RCC 7860 (cell line): Measurements from ENCODE around the gene G0S2.

Experiments
- DNase-seq: peaks from one replicate; pipeline ENCODE4 v3.0.0-alpha.2; 2015; ENCODE audit warnings: low spot score
- FAIRE-seq: peaks from 2 replicates; lab custom pipeline; 2012; peaks lifted over from hg19 to GRCh38; lab: Jason Lieb, UNC

The G0S2 gene

DNA sequence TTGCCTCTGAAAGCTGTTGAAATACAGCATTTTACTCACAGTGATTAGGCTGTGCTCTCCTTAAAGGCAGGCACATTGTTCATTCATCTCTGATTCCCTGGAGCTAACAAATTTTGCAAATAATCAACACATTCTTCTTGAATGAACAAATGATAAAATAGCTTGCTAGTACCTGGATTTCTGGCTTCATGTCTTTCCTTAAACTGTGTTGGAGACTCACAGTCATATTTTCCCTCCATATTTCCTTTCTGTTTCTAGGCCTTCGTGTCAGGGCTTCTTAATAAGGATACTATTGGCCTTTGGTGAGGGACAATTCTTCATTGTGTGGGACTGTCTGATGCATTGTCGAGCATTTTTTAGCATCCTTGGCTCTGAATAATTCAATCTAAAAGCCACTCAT is 39.1 kb downstream of the G0S2 start:
- DNase-seq (no peak), FAIRE-seq (no peak)

DNA sequence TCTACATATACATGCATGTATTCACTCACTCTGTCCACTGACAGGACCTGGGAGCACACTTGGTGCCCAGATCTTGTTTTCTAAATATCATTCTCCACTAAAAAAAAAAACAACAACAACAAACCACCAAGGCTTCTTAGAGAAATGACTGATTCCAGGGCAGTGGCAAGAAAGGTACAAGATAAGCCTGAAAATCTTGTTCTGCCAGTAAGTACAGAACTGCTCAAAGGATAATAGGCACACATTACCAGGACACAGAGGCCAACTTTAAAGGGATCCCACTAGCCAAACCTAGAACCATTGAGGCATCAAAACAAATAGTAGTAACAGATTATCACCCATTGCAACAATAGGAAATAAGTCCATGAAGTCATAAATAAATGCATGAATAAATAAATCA is 40.1 kb downstream of the G0S2 start:
- no peak for FAIRE-seq
- DNase-seq: no peak

DNA sequence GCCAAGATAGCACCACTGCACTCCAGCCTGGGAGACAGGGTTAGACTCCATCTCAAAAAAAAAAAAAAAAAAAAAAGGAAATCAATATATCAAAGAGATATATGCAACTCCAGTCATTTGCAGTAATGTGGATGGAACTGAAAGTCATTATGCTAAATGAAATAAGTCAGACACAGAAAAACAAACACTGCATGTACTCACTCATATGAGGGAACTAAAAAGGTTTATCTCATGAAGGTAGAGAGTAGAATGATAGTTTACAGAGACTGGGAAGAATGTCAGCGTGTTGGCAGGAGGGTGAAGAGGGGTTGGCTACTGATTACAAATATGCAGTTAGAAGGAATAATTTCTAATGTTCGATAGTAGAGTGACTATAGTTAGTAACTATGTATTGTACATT is 42.6 kb downstream of the G0S2 start:
- FAIRE-seq: no peak
- no peak for DNase-seq

DNA sequence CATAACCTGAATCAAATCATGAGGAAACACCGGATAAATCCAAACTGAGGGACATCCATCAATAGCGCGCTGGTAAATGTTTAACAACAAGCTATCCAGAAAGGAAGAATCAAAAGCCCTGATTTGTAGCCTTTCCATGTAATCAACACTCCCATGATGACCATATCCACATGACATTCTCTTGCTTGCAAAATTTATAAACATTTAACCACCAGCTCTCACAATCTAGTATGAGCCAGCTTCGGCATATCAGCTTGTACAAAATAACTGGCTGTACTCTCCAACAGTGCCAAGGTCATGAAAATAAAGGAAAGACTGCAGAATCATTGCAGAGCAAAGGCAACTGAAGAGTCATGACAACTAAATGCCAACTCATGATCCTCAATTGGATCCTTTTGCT is 45.1 kb downstream of the G0S2 start:
- no peak for FAIRE-seq

DNA sequence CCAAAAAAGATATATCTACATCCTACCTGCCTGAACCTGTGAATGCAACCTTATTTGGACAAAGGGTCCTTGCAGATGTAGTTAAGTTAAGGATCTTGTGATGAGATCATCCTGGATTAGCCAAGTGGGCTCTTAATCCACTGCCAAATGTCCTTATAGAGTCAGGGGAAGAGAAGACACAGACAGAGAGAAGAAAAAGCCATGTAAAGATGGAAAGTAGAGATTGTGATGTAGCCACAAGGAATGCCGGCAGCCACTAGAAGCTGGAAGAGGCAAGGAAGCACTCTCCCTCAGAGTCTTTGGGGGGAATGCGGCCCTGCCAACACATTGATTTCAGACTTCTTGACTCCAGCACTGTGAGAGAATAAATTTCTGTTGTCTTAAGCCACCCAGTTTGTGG is 45.6 kb downstream of the G0S2 start:
- no peak for DNase-seq
- FAIRE-seq: no peak

More for the DNA sequence above, 45.1 kb downstream of the G0S2 start:
- no peak for DNase-seq

DNA sequence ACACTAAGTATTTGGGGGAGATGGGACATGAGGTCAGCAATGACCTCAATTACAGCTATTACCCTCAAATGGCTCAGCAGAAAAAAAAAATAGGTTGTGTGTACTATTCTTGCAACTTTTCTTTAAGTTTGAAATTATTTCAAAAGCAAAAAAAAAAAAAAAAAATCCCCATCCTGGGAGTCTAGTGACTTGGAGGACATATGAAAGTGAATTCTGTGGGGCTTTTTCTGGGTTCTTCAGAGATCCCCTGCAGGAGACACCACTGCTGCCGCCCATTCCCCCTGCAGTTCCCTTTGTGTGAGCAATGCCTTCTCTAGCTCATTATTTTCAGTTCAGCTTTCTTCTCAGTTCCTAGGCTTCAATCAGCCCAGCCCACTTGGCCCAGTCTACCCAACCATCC is 46.1 kb downstream of the G0S2 start:
- FAIRE-seq: no peak
- DNase-seq: no peak

DNA sequence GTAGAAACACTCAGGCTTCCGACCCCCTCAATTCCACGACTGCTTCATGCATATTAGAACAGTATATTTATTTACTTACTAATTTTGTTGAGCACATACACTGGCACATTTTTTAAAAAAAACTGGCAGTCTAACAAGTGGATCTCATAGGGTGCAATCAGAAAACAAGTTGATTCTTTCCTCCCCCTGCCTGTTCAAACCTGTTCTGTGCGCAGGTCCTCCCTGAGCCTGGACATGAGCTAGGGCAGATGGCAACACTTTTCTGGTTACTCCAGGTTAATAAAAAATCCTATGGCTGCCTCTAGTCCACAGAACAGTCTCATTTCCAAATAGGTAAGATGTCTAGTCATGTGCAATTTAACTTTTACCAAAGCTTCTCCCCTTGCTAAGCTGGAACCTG is 48.1 kb downstream of the G0S2 start:
- no peak for DNase-seq
- FAIRE-seq: no peak

DNA sequence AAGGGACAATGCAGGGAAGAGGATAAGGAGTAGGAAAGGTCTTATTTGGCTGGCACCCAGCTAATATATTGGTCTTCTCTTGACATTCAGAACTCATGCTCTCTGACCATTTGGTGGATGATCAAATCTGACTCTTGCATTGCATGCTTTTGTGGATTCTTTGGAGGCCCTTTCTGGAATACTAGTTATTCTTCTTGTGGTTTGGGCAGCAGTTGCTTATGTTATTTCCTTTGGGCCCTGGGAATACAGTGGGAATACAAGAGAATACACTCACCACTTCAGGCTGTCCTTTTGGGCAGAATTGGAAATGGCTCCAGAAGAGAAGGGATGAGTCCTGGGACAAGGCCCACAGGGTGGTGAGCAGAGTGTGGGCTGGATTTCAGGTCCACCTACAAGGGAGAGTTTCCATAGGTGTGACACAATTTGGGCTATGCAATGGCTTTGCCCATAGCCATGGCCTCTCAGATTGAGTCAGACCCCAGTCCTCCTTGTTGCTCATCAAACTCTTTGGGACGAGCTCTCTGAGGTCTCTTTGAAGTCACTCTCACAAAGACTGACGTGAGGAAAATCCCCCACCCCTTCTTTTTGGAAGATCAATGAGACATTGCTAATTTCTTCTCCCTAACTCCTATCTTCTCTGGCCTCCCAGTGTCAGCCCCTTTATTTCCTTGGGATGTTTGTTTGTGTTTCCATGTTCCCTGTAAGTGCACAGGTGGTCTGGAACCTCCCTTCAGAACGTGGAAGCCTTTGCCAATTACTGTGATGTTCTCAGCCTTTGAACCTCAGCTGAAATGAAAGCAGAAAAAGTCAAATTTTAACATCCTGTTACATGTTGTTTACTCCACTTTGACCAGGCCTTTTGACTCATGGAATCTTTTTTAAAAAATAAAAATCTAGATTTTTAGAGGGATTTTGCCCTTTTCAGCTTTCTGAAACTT is 48.8 kb downstream of the G0S2 start:
- FAIRE-seq: no peak
- DNase-seq: no peak
